Peyer's patch (tissue), 4 donors: ENCODE results near the gene ANKS4B.
"Not testable (repeated sequence)": the region's sequence is repeated elsewhere in the genome, so short reads cannot be mapped to it uniquely, and the experiment has no call there.

Experiments used
- POLR2A ChIP-seq, 2 donors: fragments of 450-650 bp; IDR thresholded peaks; one replicate each; pipeline ENCODE4 v1.5.1; 2017; ENCODE audit warnings: antibody characterized with exemption in 2 of 2, mild to moderate bottlenecking in 2 of 2, moderate library complexity in 2 of 2
- TF ChIP-seq, protein P1 (sequence below), 6 experiments: fragments of 450-650 bp in 4 of 6; fragments of 200-600 bp in 2 of 6; sonication (generic) in 1 of 6; IDR thresholded peaks; one replicate each; pipeline ENCODE4 v1.5.1; 2017 to 2019; ENCODE audit warnings: antibody characterized with exemption in 6 of 6, mild to moderate bottlenecking in 3 of 6, moderate library complexity in 1 of 6

DNA sequence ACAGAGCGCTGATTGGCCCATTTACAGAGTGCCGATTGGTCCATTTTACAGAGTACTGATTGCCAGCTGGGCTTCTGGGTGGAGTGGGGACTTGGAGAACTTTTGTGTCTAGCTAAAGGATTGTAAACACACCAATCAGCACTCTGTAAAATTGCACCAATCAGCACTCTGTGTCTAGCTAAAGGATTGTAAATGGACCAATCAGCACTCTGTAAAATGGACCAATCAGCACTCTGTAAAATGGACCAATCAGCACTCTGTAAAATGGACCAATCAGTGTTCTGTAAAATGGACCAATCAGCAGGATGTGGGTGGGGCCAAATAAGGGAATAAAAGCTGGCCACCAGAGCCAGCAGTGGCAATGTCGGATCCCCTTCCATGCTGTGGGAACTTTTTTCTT lies 56.3 kb downstream of the ANKS4B start:
- TF ChIP-seq POLR2A (IDR thresholded peaks at IDR 0.05) = not testable (repeated sequence)
- TF ChIP-seq, protein P1, sequence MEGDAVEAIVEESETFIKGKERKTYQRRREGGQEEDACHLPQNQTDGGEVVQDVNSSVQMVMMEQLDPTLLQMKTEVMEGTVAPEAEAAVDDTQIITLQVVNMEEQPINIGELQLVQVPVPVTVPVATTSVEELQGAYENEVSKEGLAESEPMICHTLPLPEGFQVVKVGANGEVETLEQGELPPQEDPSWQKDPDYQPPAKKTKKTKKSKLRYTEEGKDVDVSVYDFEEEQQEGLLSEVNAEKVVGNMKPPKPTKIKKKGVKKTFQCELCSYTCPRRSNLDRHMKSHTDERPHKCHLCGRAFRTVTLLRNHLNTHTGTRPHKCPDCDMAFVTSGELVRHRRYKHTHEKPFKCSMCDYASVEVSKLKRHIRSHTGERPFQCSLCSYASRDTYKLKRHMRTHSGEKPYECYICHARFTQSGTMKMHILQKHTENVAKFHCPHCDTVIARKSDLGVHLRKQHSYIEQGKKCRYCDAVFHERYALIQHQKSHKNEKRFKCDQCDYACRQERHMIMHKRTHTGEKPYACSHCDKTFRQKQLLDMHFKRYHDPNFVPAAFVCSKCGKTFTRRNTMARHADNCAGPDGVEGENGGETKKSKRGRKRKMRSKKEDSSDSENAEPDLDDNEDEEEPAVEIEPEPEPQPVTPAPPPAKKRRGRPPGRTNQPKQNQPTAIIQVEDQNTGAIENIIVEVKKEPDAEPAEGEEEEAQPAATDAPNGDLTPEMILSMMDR (IDR thresholded peaks at IDR 0.05) = not testable (repeated sequence)
